NT2/D1 (cell line): ENCODE data around the gene NASP.

Source experiments
- DNase-seq: peaks from one replicate; pipeline ENCODE4 v3.0.0-alpha.2; 2011; ENCODE audit warnings: low read depth, low spot score
- H3K27me3 ChIP-seq: 2 replicates; pipeline ENCODE4 v1.6.0; 2011; ENCODE audit warnings: mild to moderate bottlenecking; ENCODE audit not compliant: insufficient read length, insufficient read depth
- H3K36me3 ChIP-seq: 2 replicates; pipeline ENCODE4 v1.6.1; 2011; ENCODE audit warnings: mild to moderate bottlenecking, low read length, mixed read lengths; ENCODE audit not compliant: insufficient read depth, insufficient read length
- H3K4me1 ChIP-seq: 2 replicates; pipeline ENCODE4 v1.5.1; 2011; ENCODE audit not compliant: insufficient read depth, insufficient read length
- H3K4me3 ChIP-seq: 2 replicates; pipeline ENCODE4 v1.5.1; 2011; ENCODE audit warnings: low read depth; ENCODE audit not compliant: insufficient read length
- H3K9ac ChIP-seq: 2 replicates; pipeline ENCODE4 v1.6.0; 2011; ENCODE audit warnings: low read depth; ENCODE audit not compliant: insufficient read length
- H3K9me3 ChIP-seq: 2 replicates; pipeline ENCODE4 v1.5.1; 2011; ENCODE audit warnings: mild to moderate bottlenecking, low read length; ENCODE audit not compliant: insufficient read depth
- SUZ12 ChIP-seq: IDR thresholded peaks from 2 replicates; pipeline ENCODE4 v1.6.1; 2011; ENCODE audit not compliant: insufficient read length, insufficient read depth; ENCODE audit errors: extremely low read depth
- YY1 ChIP-seq: IDR thresholded peaks from 2 replicates; pipeline ENCODE4 v1.6.1; 2011; ENCODE audit not compliant: insufficient read length, insufficient read depth
- ZNF274 ChIP-seq: IDR thresholded peaks from 2 replicates; pipeline ENCODE4 v1.6.1; 2011; ENCODE audit warnings: mild to moderate bottlenecking, low read depth, low read length

Gene NASP

GRCh38 chr1:45660336-45660735 lies 76.5 kb downstream of the NASP start:
- no peak for DNase-seq
- no peaks in the 10 kb centered on the region for H3K27me3 ChIP-seq
- H3K9ac ChIP-seq, result no peak overlapping the region
- TF ChIP-seq YY1 (no peak), SUZ12 (no peak), ZNF274 (no peak)
- no peak overlapping the region for H3K4me3 ChIP-seq
- H3K9me3 ChIP-seq, result no peaks in the 10 kb centered on the region
- peaks cover 64% of the 10 kb centered on the region for H3K36me3 ChIP-seq
- H3K4me1 ChIP-seq, result no peaks in the 10 kb centered on the region

GRCh38 chr1:45666836-45667235 lies 83.0 kb downstream of the NASP start:
- peaks cover 6% of the 10 kb centered on the region for H3K36me3 ChIP-seq
- H3K4me3 ChIP-seq, result no peak overlapping the region
- H3K9ac ChIP-seq, result no peak overlapping the region
- no peaks in the 10 kb centered on the region for H3K4me1 ChIP-seq
- H3K9me3 ChIP-seq, result no peaks in the 10 kb centered on the region
- TF ChIP-seq ZNF274 (no peak), SUZ12 (no peak), YY1 (no peak)
- H3K27me3 ChIP-seq, result no peaks in the 10 kb centered on the region
- DNase-seq, result no peak

- no peak for DNase-seq
- Histone ChIP-seq H3K36me3 (peaks cover 3% of the 10 kb centered on the region), H3K9me3 (no peaks in the 10 kb centered on the region), H3K4me1 (no peaks in the 10 kb centered on the region), H3K27me3 (no peaks in the 10 kb centered on the region), H3K4me3 (no peak overlapping the region), H3K9ac (no peak overlapping the region)
- TF ChIP-seq SUZ12 (no peak), ZNF274 (no peak), YY1 (no peak)
Observed at GRCh38 chr1:45667321-45668111, 83.7 kb downstream of the NASP start.
